ENCODE data around the gene LONRF2.

DNA sequence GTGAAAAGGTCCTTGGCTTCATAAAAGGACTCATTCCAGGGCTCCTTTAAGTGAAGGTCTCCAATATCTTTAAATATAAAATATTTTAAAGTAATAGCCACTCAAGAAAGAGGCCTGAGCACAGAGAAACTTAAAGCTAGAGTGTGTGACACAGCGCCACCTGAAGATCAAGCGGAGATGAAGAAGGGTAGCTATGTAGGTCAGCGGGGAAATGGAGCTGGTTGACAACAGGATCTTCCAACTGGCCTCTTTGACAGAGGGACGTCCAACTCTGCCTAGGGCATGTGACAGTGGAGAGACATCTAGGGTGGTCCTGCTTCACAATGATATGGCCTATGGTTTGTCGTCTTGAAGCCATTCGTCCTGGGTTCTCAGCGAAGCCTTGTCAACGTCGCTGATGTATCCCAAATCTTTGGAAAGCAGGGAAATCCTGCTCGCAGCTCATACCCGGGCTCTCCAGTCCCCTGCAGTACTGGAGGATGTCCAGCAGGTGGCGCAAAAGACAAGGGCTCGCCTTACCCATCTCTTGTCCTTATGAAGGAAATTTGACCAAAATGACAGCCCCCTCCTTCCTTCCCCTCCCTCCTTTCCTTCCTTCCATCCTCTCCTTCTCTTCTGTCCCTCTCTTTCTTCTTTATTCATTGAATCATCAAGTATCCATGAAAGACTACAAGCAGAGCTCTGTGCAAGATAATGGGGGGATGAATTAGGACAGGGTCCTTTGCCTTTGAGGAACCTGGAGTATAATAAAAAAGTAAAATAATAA, 59.6 kb downstream of the LONRF2 start:
- TF ChIP-seq CTCF (IDR thresholded peaks at IDR 0.05) = peak; percentile 84 to 96 (median 92)
- no peak for TF ChIP-seq EP300 (IDR thresholded peaks at IDR 0.05)
- TF ChIP-seq POLR2AphosphoS5 (IDR thresholded peaks at IDR 0.05) = no peak

Measured in upper lobe of left lung (tissue), 4 donors.